Measurements from ENCODE around the gene NUTF2.

DNA sequence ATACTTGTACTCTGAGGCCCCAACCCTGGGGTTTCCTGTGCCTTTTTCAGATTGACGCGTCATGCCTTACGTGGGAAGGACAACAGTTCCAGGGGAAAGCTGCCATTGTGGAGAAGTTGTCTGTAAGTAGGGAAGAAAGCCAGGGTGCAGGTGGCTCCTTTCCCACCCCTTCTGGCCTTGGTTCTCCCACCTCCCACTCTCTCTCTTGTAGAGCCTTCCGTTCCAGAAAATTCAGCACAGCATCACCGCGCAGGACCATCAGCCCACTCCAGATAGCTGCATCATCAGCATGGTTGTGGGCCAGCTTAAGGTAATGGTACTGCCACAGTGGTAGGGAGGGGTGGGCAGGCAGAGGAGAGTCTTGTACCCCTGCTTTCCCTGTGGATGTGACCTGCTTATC, 21.6 kb downstream of the NUTF2 start:
- TF ChIP-seq POLR2A (IDR thresholded peaks at IDR 0.05), result no peak
- TF ChIP-seq, protein P1, sequence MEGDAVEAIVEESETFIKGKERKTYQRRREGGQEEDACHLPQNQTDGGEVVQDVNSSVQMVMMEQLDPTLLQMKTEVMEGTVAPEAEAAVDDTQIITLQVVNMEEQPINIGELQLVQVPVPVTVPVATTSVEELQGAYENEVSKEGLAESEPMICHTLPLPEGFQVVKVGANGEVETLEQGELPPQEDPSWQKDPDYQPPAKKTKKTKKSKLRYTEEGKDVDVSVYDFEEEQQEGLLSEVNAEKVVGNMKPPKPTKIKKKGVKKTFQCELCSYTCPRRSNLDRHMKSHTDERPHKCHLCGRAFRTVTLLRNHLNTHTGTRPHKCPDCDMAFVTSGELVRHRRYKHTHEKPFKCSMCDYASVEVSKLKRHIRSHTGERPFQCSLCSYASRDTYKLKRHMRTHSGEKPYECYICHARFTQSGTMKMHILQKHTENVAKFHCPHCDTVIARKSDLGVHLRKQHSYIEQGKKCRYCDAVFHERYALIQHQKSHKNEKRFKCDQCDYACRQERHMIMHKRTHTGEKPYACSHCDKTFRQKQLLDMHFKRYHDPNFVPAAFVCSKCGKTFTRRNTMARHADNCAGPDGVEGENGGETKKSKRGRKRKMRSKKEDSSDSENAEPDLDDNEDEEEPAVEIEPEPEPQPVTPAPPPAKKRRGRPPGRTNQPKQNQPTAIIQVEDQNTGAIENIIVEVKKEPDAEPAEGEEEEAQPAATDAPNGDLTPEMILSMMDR (IDR thresholded peaks at IDR 0.05 in 4 of 5, conservative IDR thresholded peaks at IDR 0.05 in 1 of 5), result no peak
